HCT116 (cell line): Measurements from ENCODE around the gene SEPHS1. TPM values are rescaled to one million over a fixed set of nuclear protein-coding genes. Genes with fewer than 3 reads are reported as not detected.

Source experiments
- ATAC-seq: fragments of 200-7000 bp; cut with Tn5 transposase; 2 replicates; pipeline ENCODE4 v1.9.1; 2020; ENCODE audit warnings: mild to moderate bottlenecking, moderate library complexity
- BruUV-seq: library from RNA; stranded (reverse); fragments of 400-500 nt; replicated peaks from 2 replicates; lab custom pipeline; 2021; lab: Mats Ljungman, UMichigan
- CTCF ChIA-PET: fragments of 300-600 bp; sonication (Branson Sonifier 250); formaldehyde crosslinking; loops from one replicate; lab custom pipeline; 2021; ENCODE audit warnings: antibody characterized with exemption; lab: Charles Lee
- POLR2A ChIA-PET: fragments of 300-600, 350-600 bp; sonication (Branson Sonifier 250); formaldehyde crosslinking; loops from one replicate; lab custom pipeline; 2021; ENCODE audit warnings: antibody characterized with exemption; lab: Charles Lee
- RAD21 ChIA-PET, 2 experiments: fragments of 300-600 bp; sonication (Branson Sonifier 250); formaldehyde crosslinking; loops; one replicate each; lab custom pipeline; 2023; ENCODE audit warnings: low total read pairs in 2 of 2; ENCODE audit not compliant: uncharacterized antibody in 2 of 2, unreplicated experiment in 2 of 2, low non-redundant PET in 1 of 2; lab: Charles Lee
- DNase-seq: peaks from one replicate; pipeline ENCODE4 v3.0.0-alpha.2; 2010; ENCODE audit warnings: low read depth, low spot score
- H2AFZ ChIP-seq: fragments of 200-600 bp; shearing (Covaris generic), sonication (generic); 2 replicates; pipeline ENCODE4 v1.6.1; 2017; ENCODE audit warnings: low read depth, mixed run types, mixed read lengths, antibody characterized with exemption, low read length; ENCODE audit not compliant: poor library complexity, severe bottlenecking
- H3K27ac ChIP-seq: 2 replicates; pipeline ENCODE4 v1.5.1; 2012; ENCODE audit warnings: low read depth, low read length
- H3K27me3 ChIP-seq: fragments of 200-600 bp; sonication (generic); 2 replicates; pipeline ENCODE4 v1.6.1; 2016; ENCODE audit warnings: mixed run types, low read length, mixed read lengths; ENCODE audit not compliant: insufficient read depth
- H3K36me3 ChIP-seq, 2 experiments: fragments of 200-500 bp in 1 of 2; fragments of 200-600 bp in 1 of 2; sonication (Bioruptor generic) in 1 of 2; sonication (generic) in 1 of 2; 2 replicates each; pipeline versions ENCODE4 v1.5.1 to v1.6.1; 2014 to 2016; ENCODE audit warnings: low read length in 2 of 2, inconsistent platforms in 1 of 2, mixed read lengths in 1 of 2, mixed run types in 1 of 2; ENCODE audit not compliant: insufficient read depth in 2 of 2, control insufficient read depth in 1 of 2
- H3K4me1 ChIP-seq, 2 experiments: fragments of 200-600 bp in 1 of 2; sonication (generic) in 1 of 2; 2 replicates each; pipeline versions ENCODE4 v1.5.1 to v1.6.1; 2012 to 2017; ENCODE audit warnings: low read length in 2 of 2, inconsistent platforms in 1 of 2, mild to moderate bottlenecking in 1 of 2, mixed read lengths in 1 of 2, mixed run types in 1 of 2, moderate library complexity in 1 of 2; ENCODE audit not compliant: insufficient read depth in 2 of 2, control insufficient read depth in 1 of 2
- H3K4me2 ChIP-seq: fragments of 200-600 bp; sonication (generic); 2 replicates; pipeline ENCODE4 v1.6.1; 2017; ENCODE audit warnings: mixed run types, low read length, mixed read lengths
- H3K4me3 ChIP-seq, 2 experiments: fragments of 200-600 bp in 1 of 2; sonication (generic) in 1 of 2; replicated peaks in 1 of 2; 2 replicates each; pipeline ENCODE4 v1.5.1; 2011 to 2016; ENCODE audit warnings: low read length in 2 of 2, control low read depth in 1 of 2, low read depth in 1 of 2, mild to moderate bottlenecking in 1 of 2, mixed read lengths in 1 of 2, mixed run types in 1 of 2
- H3K79me2 ChIP-seq: fragments of 200-600 bp; sonication (generic); 2 replicates; pipeline ENCODE4 v1.6.1; 2017; ENCODE audit warnings: mild to moderate bottlenecking, mixed run types, low read length, moderate library complexity, mixed read lengths; ENCODE audit not compliant: insufficient read depth
- H3K9ac ChIP-seq: fragments of 200-600 bp; sonication (generic); 2 replicates; pipeline ENCODE4 v1.6.1; 2016; ENCODE audit warnings: low read length, mixed read lengths
- H3K9me2 ChIP-seq: fragments of 200-600 bp; sonication (generic), shearing (Covaris generic); 2 replicates; pipeline ENCODE4 v1.6.1; 2017; ENCODE audit warnings: mixed run types, mild to moderate bottlenecking, moderate library complexity; ENCODE audit not compliant: insufficient read depth
- H3K9me3 ChIP-seq, 2 experiments: fragments of 200-500 bp in 1 of 2; fragments of 200-600 bp in 1 of 2; sonication (Bioruptor generic) in 1 of 2; sonication (generic) in 1 of 2; 2 replicates each; pipeline ENCODE4 v1.6.1; 2014 to 2017; ENCODE audit warnings: low read length in 2 of 2, mixed read lengths in 2 of 2, inconsistent platforms in 1 of 2, low read depth in 1 of 2, mild to moderate bottlenecking in 1 of 2, mixed run types in 1 of 2, moderate library complexity in 1 of 2; ENCODE audit not compliant: control insufficient read depth in 1 of 2, insufficient read depth in 1 of 2
- H4K20me1 ChIP-seq: fragments of 200-600 bp; sonication (generic), shearing (Covaris generic); 2 replicates; pipeline ENCODE4 v1.6.1; 2017; ENCODE audit warnings: mixed run types, mild to moderate bottlenecking, moderate library complexity; ENCODE audit not compliant: insufficient read depth
- ATF3 ChIP-seq: IDR thresholded peaks from 2 replicates; pipeline ENCODE4 v1.6.1; 2012
- CBX3 ChIP-seq: IDR thresholded peaks from 2 replicates; pipeline ENCODE4 v1.6.1; 2012; ENCODE audit warnings: low read depth
- CTCF ChIP-seq, 3 experiments: fragments of 200-600 bp in 1 of 3; sonication (generic) in 1 of 3; IDR thresholded peaks in 2 of 3; conservative IDR thresholded peaks in 1 of 3; 2 replicates each; pipeline ENCODE4 v1.5.1; 2012 to 2017; ENCODE audit warnings: low read depth in 2 of 3, low read length in 2 of 3, antibody characterized with exemption in 1 of 3, borderline replicate concordance in 1 of 3, control low read depth in 1 of 3, mild to moderate bottlenecking in 1 of 3, mixed read lengths in 1 of 3, mixed run types in 1 of 3, moderate library complexity in 1 of 3; ENCODE audit not compliant: insufficient read depth in 1 of 3
- RAD21 ChIP-seq: IDR thresholded peaks from 2 replicates; pipeline ENCODE4 v1.6.1; 2012; ENCODE audit warnings: low read depth, mild to moderate bottlenecking
- SIN3A ChIP-seq: IDR thresholded peaks from 2 replicates; pipeline ENCODE4 v1.6.1; 2012; ENCODE audit warnings: low read depth
- intact Hi-C: fragments of 100-400 bp; cut with micrococcal nuclease; formaldehyde crosslinking; loops from 2 replicates; pipeline ENCODE4 v1.10.0; 2022
- total RNA-seq: library from RNA; stranded (reverse); gene quantifications from one replicate; pipeline ENCODE4 v1.2.1, GENCODE V29; 2021; ENCODE audit not compliant: unreplicated experiment

The SEPHS1 gene
- total RNA-seq, 1 experiment from 2014 or later: 51.7 TPM

- ChIA-PET RAD21 (no interaction called here), CTCF (interaction anchor here (0.9 kb wide), 1 partner anchor 14 kb away, joined by 3 read pairs; no protein-coding TSS in a partner anchor), POLR2A (no interaction called here)
- Histone ChIP-seq H2AFZ (peak overlapping the region; percentile 97), H3K9me2 (no peaks in the 10 kb centered on the region), H3K36me3 (no peaks in the 10 kb centered on the region), H3K4me1 (peaks cover 18 to 42% of the 10 kb centered on the region in 2 experiments), H4K20me1 (no peaks in the 10 kb centered on the region), H3K27ac (peak overlapping the region; percentile 9; the same call in 1 of the 2 replicates), H3K4me2 (peak overlapping the region; percentile 59), H3K9me3 (no peaks in the 10 kb centered on the region), H3K79me2 (no peaks in the 10 kb centered on the region), H3K27me3 (no peaks in the 10 kb centered on the region), H3K4me3 (no peak overlapping the region), H3K9ac (no peak overlapping the region)
- ATAC-seq (no peak), DNase-seq (no peak)
- intact Hi-C loops: no loop called here
- TF ChIP-seq ATF3 (no peak), SIN3A (no peak), CTCF (IDR thresholded peaks at IDR 0.05 in 2 of 3, conservative IDR thresholded peaks at IDR 0.05 in 1 of 3; ENCODE audit: borderline replicate concordance in 1 of 3, insufficient read depth in 1 of 3, low read depth in 2 of 3, low read length in 2 of 3) (no peak)
- no TSS peak for BruUV-seq
Measured at GRCh38 chr10:13386021-13386420, 37.9 kb upstream of the SEPHS1 start.

GRCh38 chr10:13383399-13383761 is 35.3 kb upstream of the SEPHS1 start:
- ChIA-PET CTCF (interaction anchor here (0.6 to 2.0 kb wide), 3 partner anchors 11 to 26 kb away, joined by 3 to 12 read pairs (median 6); no protein-coding TSS in a partner anchor), RAD21 (interaction anchor here in 1 of 2 experiments (1.8 kb wide), 1 partner anchor 11 kb away, joined by 4 read pairs; no protein-coding TSS in a partner anchor), POLR2A (interaction anchor here (1.6 kb wide), 1 partner anchor 11 kb away, joined by 3 read pairs; no protein-coding TSS in a partner anchor)
- H3K27me3 ChIP-seq: no peaks in the 10 kb centered on the region
- H3K27ac ChIP-seq: no peak overlapping the region
- DNase-seq (no peak), ATAC-seq (peak; percentile 81)
- BruUV-seq: no TSS peak
- no peaks in the 10 kb centered on the region for H4K20me1 ChIP-seq
- peak overlapping the region; percentile 100 for H2AFZ ChIP-seq
- no peaks in the 10 kb centered on the region for H3K9me2 ChIP-seq
- no peaks in the 10 kb centered on the region for H3K79me2 ChIP-seq
- H3K9ac ChIP-seq: peak overlapping the region; percentile 58
- H3K4me3 ChIP-seq: peak overlapping the region; percentile 54 to 68
- TF ChIP-seq CTCF (IDR thresholded peaks at IDR 0.05 in 2 of 3, conservative IDR thresholded peaks at IDR 0.05 in 1 of 3; ENCODE audit: borderline replicate concordance in 1 of 3, insufficient read depth in 1 of 3, low read depth in 2 of 3, low read length in 2 of 3) (no peak), RAD21 (no peak), CBX3 (no peak)
- peak overlapping the region; percentile 97 for H3K4me2 ChIP-seq
- no peaks in the 10 kb centered on the region for H3K9me3 ChIP-seq
- intact Hi-C loops: no loop called here
- no peaks in the 10 kb centered on the region for H3K36me3 ChIP-seq
- peaks cover 18 to 42% of the 10 kb centered on the region in 2 experiments for H3K4me1 ChIP-seq
